Effector memory CD4-positive, alpha-beta T cell (primary cell): ENCODE measurements around the gene WDR13.

Source experiments
- DNase-seq, 3 donors: peaks; one replicate each; pipeline ENCODE4 v3.0.0-alpha.2; 2020
- H3K27ac ChIP-seq: 2 replicates; pipeline ENCODE4 v1.7.0; 2013; ENCODE audit warnings: mild to moderate bottlenecking, low read length, moderate library complexity; ENCODE audit not compliant: insufficient read depth, poor library complexity, severe bottlenecking
- H3K27me3 ChIP-seq: replicated peaks from 2 replicates; pipeline ENCODE4 v1.7.0; 2013; ENCODE audit warnings: mild to moderate bottlenecking, low read length; ENCODE audit not compliant: insufficient read depth, control insufficient read depth, poor library complexity, severe bottlenecking
- H3K36me3 ChIP-seq: 2 replicates; pipeline ENCODE4 v1.7.0; 2013; ENCODE audit warnings: mild to moderate bottlenecking, low read length, moderate library complexity; ENCODE audit not compliant: control insufficient read depth, insufficient read depth
- H3K4me1 ChIP-seq: 2 replicates; pipeline ENCODE4 v1.7.0; 2013; ENCODE audit warnings: low read length, mild to moderate bottlenecking; ENCODE audit not compliant: control insufficient read depth, insufficient read depth, poor library complexity, severe bottlenecking
- H3K4me3 ChIP-seq: 2 replicates; pipeline ENCODE4 v1.7.0; 2013; ENCODE audit warnings: low read length, low read depth, mild to moderate bottlenecking; ENCODE audit not compliant: insufficient read depth, poor library complexity, severe bottlenecking
- H3K9me3 ChIP-seq: 2 replicates; pipeline ENCODE4 v1.7.0; 2013; ENCODE audit warnings: mild to moderate bottlenecking, low read length, moderate library complexity; ENCODE audit not compliant: control insufficient read depth

WDR13 gene

DNA sequence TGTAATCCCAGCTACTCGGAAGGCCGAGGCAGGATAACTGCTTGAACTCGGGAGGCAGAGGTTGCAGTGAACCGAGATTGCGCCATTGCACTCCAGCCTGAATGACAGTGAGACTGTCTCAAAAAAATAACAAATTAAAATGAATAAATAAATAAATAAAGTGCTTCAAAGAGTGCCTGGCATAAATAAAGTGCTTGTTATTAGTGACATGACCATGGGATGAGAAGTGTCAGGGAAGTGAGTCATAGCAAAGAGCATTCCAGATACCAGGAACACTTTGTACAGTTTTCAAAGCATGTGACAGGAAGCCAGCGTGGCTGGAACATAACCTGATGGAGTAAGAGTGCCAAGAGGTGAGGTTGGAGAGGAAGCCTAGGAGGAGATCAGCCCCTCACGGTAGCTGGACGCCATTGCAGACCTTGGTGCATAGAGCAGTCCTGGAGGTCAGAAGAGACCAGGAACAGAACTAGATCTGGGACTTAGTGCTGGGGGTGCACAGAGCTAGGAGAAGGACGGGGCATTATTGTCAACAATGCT is 6.0 kb upstream of the WDR13 start:
- Histone ChIP-seq H3K27ac (no peak overlapping the region), H3K27me3 (no peaks in the 10 kb centered on the region), H3K4me3 (no peak overlapping the region), H3K4me1 (no peaks in the 10 kb centered on the region), H3K9me3 (no peaks in the 10 kb centered on the region), H3K36me3 (no peaks in the 10 kb centered on the region)
- no peak for DNase-seq

DNA sequence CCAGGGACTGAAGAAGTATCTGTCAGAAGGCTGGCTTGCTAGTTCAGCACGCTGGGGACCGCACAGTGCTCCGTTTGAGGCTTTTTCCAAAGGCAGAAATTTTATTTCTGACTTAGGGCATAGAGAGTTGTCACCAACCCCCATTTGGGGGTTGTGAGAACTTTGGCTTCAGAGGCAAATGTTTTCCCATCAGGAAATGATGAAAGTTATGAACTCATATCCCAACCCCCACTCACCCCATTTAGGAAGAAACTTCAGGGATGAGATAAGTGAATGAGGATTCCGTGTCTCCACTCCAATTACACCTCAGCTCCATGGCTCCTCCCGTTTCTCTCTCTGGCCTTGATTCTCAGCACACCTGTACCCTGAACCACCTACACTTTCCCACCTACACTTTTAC is 4.3 kb upstream of the WDR13 start:
- H3K27me3 ChIP-seq: no peaks in the 10 kb centered on the region
- no peak overlapping the region for H3K4me3 ChIP-seq
- H3K4me1 ChIP-seq: no peaks in the 10 kb centered on the region
- no peaks in the 10 kb centered on the region for H3K9me3 ChIP-seq
- no peak overlapping the region for H3K27ac ChIP-seq
- H3K36me3 ChIP-seq: no peaks in the 10 kb centered on the region
- DNase-seq: no peak

GRCh38 chrX:48595929-48596328 is 1.4 kb upstream of the WDR13 start:
- Histone ChIP-seq H3K36me3 (peaks cover 10% of the 10 kb centered on the region), H3K9me3 (no peaks in the 10 kb centered on the region), H3K4me1 (no peaks in the 10 kb centered on the region), H3K27me3 (no peaks in the 10 kb centered on the region), H3K4me3 (no peak overlapping the region), H3K27ac (no peak overlapping the region)
- no peak for DNase-seq

GRCh38 chrX:48598614-48599013 is 1.3 kb downstream of the WDR13 start:
- Histone ChIP-seq H3K36me3 (peaks cover 10% of the 10 kb centered on the region), H3K27me3 (no peaks in the 10 kb centered on the region), H3K4me3 (no peak overlapping the region), H3K9me3 (no peaks in the 10 kb centered on the region), H3K4me1 (no peaks in the 10 kb centered on the region), H3K27ac (peak overlapping the region; percentile 98)
- no peak for DNase-seq

DNA sequence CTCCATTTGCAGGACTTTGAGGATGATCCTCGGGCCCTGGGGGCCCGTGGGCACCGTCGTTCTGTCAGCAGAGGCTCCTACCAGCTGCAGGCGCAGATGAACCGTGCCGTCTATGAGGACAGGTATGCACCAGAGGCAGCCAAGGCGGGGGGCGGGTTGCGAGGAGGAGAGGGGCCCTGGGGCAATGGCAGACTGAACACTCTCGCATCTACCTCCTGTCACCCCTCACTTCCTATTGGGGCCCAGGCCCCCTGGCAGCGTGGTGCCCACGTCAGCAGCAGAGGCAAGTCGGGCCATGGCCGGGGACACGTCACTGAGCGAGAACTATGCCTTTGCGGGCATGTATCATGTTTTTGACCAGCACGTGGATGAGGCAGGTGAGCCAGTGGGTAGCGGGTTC is 2.0 kb downstream of the WDR13 start:
- Histone ChIP-seq H3K36me3 (peaks cover 10% of the 10 kb centered on the region), H3K27me3 (no peaks in the 10 kb centered on the region), H3K9me3 (no peaks in the 10 kb centered on the region), H3K27ac (no peak overlapping the region), H3K4me3 (no peak overlapping the region), H3K4me1 (no peaks in the 10 kb centered on the region)
- DNase-seq: no peak

- Histone ChIP-seq H3K36me3 (peaks cover 10% of the 10 kb centered on the region), H3K4me3 (no peak overlapping the region), H3K4me1 (no peaks in the 10 kb centered on the region), H3K27ac (no peak overlapping the region), H3K27me3 (no peaks in the 10 kb centered on the region), H3K9me3 (no peaks in the 10 kb centered on the region)
- no peak for DNase-seq
Observed at GRCh38 chrX:48600226-48600625, 2.9 kb downstream of the WDR13 start.

GRCh38 chrX:48601741-48602394 is 4.6 kb downstream of the WDR13 start:
- H3K4me3 ChIP-seq: no peak overlapping the region
- no peaks in the 10 kb centered on the region for H3K4me1 ChIP-seq
- no peaks in the 10 kb centered on the region for H3K9me3 ChIP-seq
- H3K27me3 ChIP-seq: no peaks in the 10 kb centered on the region
- no peak overlapping the region for H3K27ac ChIP-seq
- peaks cover 10% of the 10 kb centered on the region for H3K36me3 ChIP-seq
- DNase-seq: no peak

GRCh38 chrX:48604701-48605100 is 7.4 kb downstream of the WDR13 start:
- Histone ChIP-seq H3K27me3 (no peaks in the 10 kb centered on the region), H3K36me3 (peaks cover 6% of the 10 kb centered on the region), H3K9me3 (no peaks in the 10 kb centered on the region)

GRCh38 chrX:48606091-48606490 is 8.8 kb downstream of the WDR13 start:
- no peaks in the 10 kb centered on the region for H3K27me3 ChIP-seq
- no peak for DNase-seq
- H3K4me1 ChIP-seq: no peaks in the 10 kb centered on the region
- H3K36me3 ChIP-seq: no peaks in the 10 kb centered on the region
- H3K27ac ChIP-seq: no peak overlapping the region
- H3K4me3 ChIP-seq: no peak overlapping the region
- H3K9me3 ChIP-seq: no peaks in the 10 kb centered on the region

More at GRCh38 chrX:48604701-48605100, 7.4 kb downstream of the WDR13 start:
- H3K4me3 ChIP-seq: no peak overlapping the region
- no peak overlapping the region for H3K27ac ChIP-seq
- DNase-seq: no peak
- no peaks in the 10 kb centered on the region for H3K4me1 ChIP-seq

GRCh38 chrX:48611703-48612102 is 14.4 kb downstream of the WDR13 start:
- Histone ChIP-seq H3K27me3 (no peaks in the 10 kb centered on the region), H3K36me3 (no peaks in the 10 kb centered on the region), H3K27ac (no peak overlapping the region), H3K4me3 (no peak overlapping the region), H3K4me1 (no peaks in the 10 kb centered on the region), H3K9me3 (no peaks in the 10 kb centered on the region)
- DNase-seq: no peak
